PC-3 (cell line): ENCODE results near the gene IMP3.

Experiments
- EZH2 ChIP-seq: fragments of 300-600 bp; sonication (generic); IDR thresholded peaks from one replicate; pipeline ENCODE4 v1.6.1; 2017; ENCODE audit warnings: antibody characterized with exemption, mild to moderate bottlenecking, low read length; ENCODE audit not compliant: unreplicated experiment
- EZH2phosphoT487 ChIP-seq: fragments of 300-600 bp; sonication (generic); IDR thresholded peaks from 2 replicates; pipeline ENCODE4 v1.6.1; 2018; ENCODE audit warnings: mild to moderate bottlenecking, antibody characterized with exemption, low read length, borderline replicate concordance
- TF ChIP-seq, protein P1 (sequence below): fragments of 300-600 bp; sonication (generic); conservative IDR thresholded peaks from 2 replicates; pipeline ENCODE4 v1.5.1; 2017; ENCODE audit warnings: antibody characterized with exemption, low read depth, mild to moderate bottlenecking, low read length

DNA sequence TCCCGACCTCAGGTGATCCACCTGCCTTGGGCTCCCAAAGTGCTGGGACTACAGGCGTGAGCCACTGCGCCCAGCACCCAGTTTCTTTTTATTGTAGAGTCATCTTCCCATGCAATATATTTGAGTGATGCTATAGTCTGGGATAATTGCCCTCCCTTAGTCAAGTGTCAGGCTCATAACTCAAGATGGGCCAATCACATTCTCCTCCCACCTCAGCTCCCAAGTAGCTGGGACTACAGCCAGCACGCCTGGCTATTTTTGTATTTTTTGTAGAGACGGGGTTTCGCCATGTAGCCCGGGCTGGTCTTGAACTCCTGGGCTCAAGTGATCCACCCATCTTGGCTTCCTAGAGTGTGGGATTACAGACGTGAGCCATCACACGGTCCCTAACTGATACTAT lies 45.7 kb downstream of the IMP3 start:
- TF ChIP-seq EZH2 (no peak), EZH2phosphoT487 (no peak)
- TF ChIP-seq, protein P1, sequence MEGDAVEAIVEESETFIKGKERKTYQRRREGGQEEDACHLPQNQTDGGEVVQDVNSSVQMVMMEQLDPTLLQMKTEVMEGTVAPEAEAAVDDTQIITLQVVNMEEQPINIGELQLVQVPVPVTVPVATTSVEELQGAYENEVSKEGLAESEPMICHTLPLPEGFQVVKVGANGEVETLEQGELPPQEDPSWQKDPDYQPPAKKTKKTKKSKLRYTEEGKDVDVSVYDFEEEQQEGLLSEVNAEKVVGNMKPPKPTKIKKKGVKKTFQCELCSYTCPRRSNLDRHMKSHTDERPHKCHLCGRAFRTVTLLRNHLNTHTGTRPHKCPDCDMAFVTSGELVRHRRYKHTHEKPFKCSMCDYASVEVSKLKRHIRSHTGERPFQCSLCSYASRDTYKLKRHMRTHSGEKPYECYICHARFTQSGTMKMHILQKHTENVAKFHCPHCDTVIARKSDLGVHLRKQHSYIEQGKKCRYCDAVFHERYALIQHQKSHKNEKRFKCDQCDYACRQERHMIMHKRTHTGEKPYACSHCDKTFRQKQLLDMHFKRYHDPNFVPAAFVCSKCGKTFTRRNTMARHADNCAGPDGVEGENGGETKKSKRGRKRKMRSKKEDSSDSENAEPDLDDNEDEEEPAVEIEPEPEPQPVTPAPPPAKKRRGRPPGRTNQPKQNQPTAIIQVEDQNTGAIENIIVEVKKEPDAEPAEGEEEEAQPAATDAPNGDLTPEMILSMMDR, result no peak
